Uterus (tissue), 2 donors: ENCODE measurements around the gene TOMM6.

ENCODE experiments used
- CTCF ChIP-seq, 4 experiments: fragments of 200-600 bp in 2 of 4; fragments of 450-650 bp in 2 of 4; sonication (generic) in 2 of 4; IDR thresholded peaks; one replicate each; pipeline ENCODE4 v1.5.1; 2016 to 2019; ENCODE audit warnings: antibody characterized with exemption in 4 of 4, mild to moderate bottlenecking in 2 of 4, moderate library complexity in 1 of 4
- POLR2A ChIP-seq, 2 donors: fragments of 450-650 bp; IDR thresholded peaks; one replicate each; pipeline ENCODE4 v1.6.1; 2016; ENCODE audit warnings: antibody characterized with exemption in 2 of 2, mild to moderate bottlenecking in 1 of 2, moderate library complexity in 1 of 2

GRCh38 chr6:41750374-41750773, 37.1 kb upstream of the TOMM6 start:
- TF ChIP-seq CTCF (IDR thresholded peaks at IDR 0.05) (no peak), POLR2A (IDR thresholded peaks at IDR 0.05) (no peak)
